Liver (tissue), 9 donors: Measurements from ENCODE around the gene RASA3. TPM values are rescaled to one million over a fixed set of nuclear protein-coding genes. Genes with fewer than 3 reads are reported as not detected.

Experiments
- DNase-seq: peaks from one replicate; pipeline ENCODE4 v3.0.0-alpha.2; 2017; ENCODE audit warnings: low spot score
- H3K27ac ChIP-seq, 2 donors: one replicate each; pipeline ENCODE4 v1.7.0; 2013; ENCODE audit warnings: inconsistent platforms in 2 of 2, low read length in 2 of 2, control low read depth in 1 of 2, low read depth in 1 of 2, mild to moderate bottlenecking in 1 of 2
- H3K27me3 ChIP-seq, 4 donors: one replicate each; pipeline versions ENCODE4 v1.6.1 to v1.7.0; 2013; ENCODE audit warnings: low read length in 3 of 4, inconsistent platforms in 1 of 4, mild to moderate bottlenecking in 1 of 4, moderate library complexity in 1 of 4; ENCODE audit not compliant: control insufficient read depth in 4 of 4, insufficient read depth in 4 of 4
- H3K36me3 ChIP-seq, 4 donors: one replicate each; pipeline versions ENCODE4 v1.6.1 to v1.7.0; 2013; ENCODE audit warnings: low read length in 3 of 4, mild to moderate bottlenecking in 3 of 4, low read depth in 1 of 4, moderate library complexity in 1 of 4; ENCODE audit not compliant: control insufficient read depth in 4 of 4, insufficient read depth in 3 of 4
- H3K4me1 ChIP-seq, 4 donors: one replicate each; pipeline versions ENCODE4 v1.6.1 to v1.7.0; 2013; ENCODE audit warnings: low read length in 3 of 4, mild to moderate bottlenecking in 3 of 4, moderate library complexity in 1 of 4; ENCODE audit not compliant: control insufficient read depth in 4 of 4, insufficient read depth in 4 of 4
- H3K4me3 ChIP-seq, 3 donors: one replicate each; pipeline versions ENCODE4 v1.6.1 to v1.7.0; 2013; ENCODE audit warnings: low read length in 3 of 3, control low read depth in 1 of 3, low read depth in 1 of 3, mild to moderate bottlenecking in 1 of 3
- H3K9ac ChIP-seq, 2 donors: one replicate each; pipeline ENCODE4 v1.7.0; 2013; ENCODE audit warnings: low read length in 2 of 2, mild to moderate bottlenecking in 2 of 2, moderate library complexity in 2 of 2, control low read depth in 1 of 2, low read depth in 1 of 2
- H3K9me3 ChIP-seq, 4 donors: one replicate each; pipeline versions ENCODE4 v1.6.1 to v1.7.0; 2013; ENCODE audit warnings: low read length in 3 of 4; ENCODE audit not compliant: control insufficient read depth in 4 of 4
- FOXA1 ChIP-seq: IDR thresholded peaks from 2 replicates; pipeline ENCODE4 v1.6.1; 2016; ENCODE audit warnings: antibody characterized with exemption
- FOXA2 ChIP-seq: IDR thresholded peaks from 2 replicates; pipeline ENCODE4 v1.6.1; 2016; ENCODE audit warnings: antibody characterized with exemption
- GABPA ChIP-seq, 2 donors: IDR thresholded peaks in 1 of 2; conservative IDR thresholded peaks in 1 of 2; 2 replicates each; pipeline ENCODE4 v1.6.1; 2016; ENCODE audit warnings: antibody characterized with exemption in 2 of 2, mild to moderate bottlenecking in 1 of 2, moderate library complexity in 1 of 2
- HNF4A ChIP-seq, 2 donors: conservative IDR thresholded peaks; 2 replicates each; pipeline ENCODE4 v1.6.1; 2016; ENCODE audit warnings: antibody characterized with exemption in 2 of 2, mild to moderate bottlenecking in 2 of 2
- HNF4G ChIP-seq: IDR thresholded peaks from 2 replicates; pipeline ENCODE4 v1.6.1; 2016; ENCODE audit warnings: antibody characterized with exemption
- JUND ChIP-seq, 2 donors: IDR thresholded peaks; 2 replicates each; pipeline ENCODE4 v1.6.1; 2016; ENCODE audit warnings: antibody characterized with exemption in 2 of 2
- NR2F2 ChIP-seq: IDR thresholded peaks from 2 replicates; pipeline ENCODE4 v1.6.1; 2016; ENCODE audit warnings: antibody characterized with exemption
- RAD21 ChIP-seq, 2 donors: IDR thresholded peaks; 2 replicates each; pipeline ENCODE4 v1.6.1; 2016; ENCODE audit warnings: antibody characterized with exemption in 2 of 2, mild to moderate bottlenecking in 2 of 2
- RXRA ChIP-seq, 2 donors: IDR thresholded peaks; 2 replicates each; pipeline ENCODE4 v1.6.1; 2017 to 2018; ENCODE audit warnings: antibody characterized with exemption in 2 of 2, mild to moderate bottlenecking in 1 of 2
- SP1 ChIP-seq: IDR thresholded peaks from 2 replicates; pipeline ENCODE4 v1.6.1; 2018; ENCODE audit warnings: antibody characterized with exemption, mild to moderate bottlenecking
- TAF1 ChIP-seq: conservative IDR thresholded peaks from 2 replicates; pipeline ENCODE4 v1.6.1; 2016; ENCODE audit warnings: antibody characterized with exemption, mild to moderate bottlenecking
- YY1 ChIP-seq: IDR thresholded peaks from 2 replicates; pipeline ENCODE4 v1.6.1; 2016; ENCODE audit warnings: antibody characterized with exemption, mild to moderate bottlenecking
- WGBS: extraction: QIAGEN DNeasy Blood & Tissue Kit; methylation state at CpG from one replicate; pipeline ENCODE4 v1.1.7; 2013; 5-methylcytosine and 5-hydroxymethylcytosine counted together
- polyA plus RNA-seq, 2 donors: library from polyadenylated mRNA; stranded (reverse) in 1 of 2; unstranded in 1 of 2; fragments of 200-250 nt in 1 of 2; fragments of >200 nt in 1 of 2; fragmentation: Nextera tagmentation in 1 of 2; extraction: Ambion mirVana in 1 of 2; gene quantifications; one replicate each; pipeline versions ENCODE4 v1.2.1 to v1.2.3, GENCODE V29; 2013 to 2015
- total RNA-seq, 2 donors: library from RNA; depleted of rRNA; stranded (reverse); fragments of >200 nt; gene quantifications; one replicate each; pipeline ENCODE4 v1.2.3, GENCODE V29; 2014
- TF ChIP-seq, protein P1 (sequence below): IDR thresholded peaks from 2 replicates; pipeline ENCODE4 v1.6.1; 2016; ENCODE audit warnings: antibody characterized with exemption
- TF ChIP-seq, protein P2 (sequence below): IDR thresholded peaks from 2 replicates; pipeline ENCODE4 v1.6.1; 2016; ENCODE audit warnings: antibody characterized with exemption
- TF ChIP-seq, protein P3 (sequence below): IDR thresholded peaks from 2 replicates; pipeline ENCODE4 v1.6.1; 2016; ENCODE audit warnings: antibody characterized with exemption
- TF ChIP-seq, protein P4 (sequence below): IDR thresholded peaks from 2 replicates; pipeline ENCODE4 v1.6.1; 2016; ENCODE audit warnings: antibody characterized with exemption, mild to moderate bottlenecking
- donor health status: healthy.
- donor health status: healthy.
- donor health status: healthy.
- donor health status: healthy.
- donor health status: healthy.

The RASA3 gene
- total and polyA plus RNA-seq, 4 donors, result 0.64 to 5.9 (median 3.8) TPM

DNA sequence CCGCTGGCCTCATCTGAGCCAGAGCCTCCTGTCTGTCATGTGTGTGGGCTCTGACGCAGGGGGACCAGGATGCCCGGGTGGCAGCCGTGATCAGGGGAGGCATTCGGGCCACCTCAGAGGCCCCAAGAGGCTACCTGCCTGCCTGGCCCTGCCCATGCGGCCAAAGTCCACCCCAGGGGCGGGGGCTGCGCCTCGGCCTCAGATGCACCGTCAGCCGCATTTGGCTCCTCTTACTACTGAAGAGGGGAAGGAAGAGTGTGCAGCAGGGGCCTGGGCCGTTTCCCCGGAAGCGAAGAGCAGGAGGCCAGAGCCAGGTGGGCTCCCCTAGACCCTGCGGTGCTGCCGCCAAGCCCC, 192.5 kb downstream of the RASA3 start:
- peaks cover 0 to 6% (median 3%) of the 10 kb centered on the region in 4 donors for H3K4me1 ChIP-seq
- H3K9me3 ChIP-seq, result no peaks in the 10 kb centered on the region
- peaks cover 0 to 4% (median 0%) of the 10 kb centered on the region in 4 donors for H3K27me3 ChIP-seq
- H3K4me3 ChIP-seq, result no peak overlapping the region
- DNase-seq, result no peak
- TF ChIP-seq, protein P1, sequence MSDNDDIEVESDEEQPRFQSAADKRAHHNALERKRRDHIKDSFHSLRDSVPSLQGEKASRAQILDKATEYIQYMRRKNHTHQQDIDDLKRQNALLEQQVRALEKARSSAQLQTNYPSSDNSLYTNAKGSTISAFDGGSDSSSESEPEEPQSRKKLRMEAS, result no peak
- TF ChIP-seq RXRA (IDR thresholded peaks at IDR 0.05) (no peak), TAF1 (no peak), HNF4G (no peak), FOXA2 (no peak), NR2F2 (no peak), SP1 (no peak), FOXA1 (no peak), JUND (IDR thresholded peaks at IDR 0.05) (no peak), GABPA (IDR thresholded peaks at IDR 0.05 in 1 of 2, conservative IDR thresholded peaks at IDR 0.05 in 1 of 2) (no peak), RAD21 (IDR thresholded peaks at IDR 0.05) (no peak), YY1 (no peak)
- TF ChIP-seq, protein P2, sequence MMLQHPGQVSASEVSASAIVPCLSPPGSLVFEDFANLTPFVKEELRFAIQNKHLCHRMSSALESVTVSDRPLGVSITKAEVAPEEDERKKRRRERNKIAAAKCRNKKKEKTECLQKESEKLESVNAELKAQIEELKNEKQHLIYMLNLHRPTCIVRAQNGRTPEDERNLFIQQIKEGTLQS, result no peak
- TF ChIP-seq, protein P3, sequence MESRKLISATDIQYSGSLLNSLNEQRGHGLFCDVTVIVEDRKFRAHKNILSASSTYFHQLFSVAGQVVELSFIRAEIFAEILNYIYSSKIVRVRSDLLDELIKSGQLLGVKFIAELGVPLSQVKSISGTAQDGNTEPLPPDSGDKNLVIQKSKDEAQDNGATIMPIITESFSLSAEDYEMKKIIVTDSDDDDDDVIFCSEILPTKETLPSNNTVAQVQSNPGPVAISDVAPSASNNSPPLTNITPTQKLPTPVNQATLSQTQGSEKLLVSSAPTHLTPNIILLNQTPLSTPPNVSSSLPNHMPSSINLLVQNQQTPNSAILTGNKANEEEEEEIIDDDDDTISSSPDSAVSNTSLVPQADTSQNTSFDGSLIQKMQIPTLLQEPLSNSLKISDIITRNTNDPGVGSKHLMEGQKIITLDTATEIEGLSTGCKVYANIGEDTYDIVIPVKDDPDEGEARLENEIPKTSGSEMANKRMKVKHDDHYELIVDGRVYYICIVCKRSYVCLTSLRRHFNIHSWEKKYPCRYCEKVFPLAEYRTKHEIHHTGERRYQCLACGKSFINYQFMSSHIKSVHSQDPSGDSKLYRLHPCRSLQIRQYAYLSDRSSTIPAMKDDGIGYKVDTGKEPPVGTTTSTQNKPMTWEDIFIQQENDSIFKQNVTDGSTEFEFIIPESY, result no peak
- TF ChIP-seq, protein P4, sequence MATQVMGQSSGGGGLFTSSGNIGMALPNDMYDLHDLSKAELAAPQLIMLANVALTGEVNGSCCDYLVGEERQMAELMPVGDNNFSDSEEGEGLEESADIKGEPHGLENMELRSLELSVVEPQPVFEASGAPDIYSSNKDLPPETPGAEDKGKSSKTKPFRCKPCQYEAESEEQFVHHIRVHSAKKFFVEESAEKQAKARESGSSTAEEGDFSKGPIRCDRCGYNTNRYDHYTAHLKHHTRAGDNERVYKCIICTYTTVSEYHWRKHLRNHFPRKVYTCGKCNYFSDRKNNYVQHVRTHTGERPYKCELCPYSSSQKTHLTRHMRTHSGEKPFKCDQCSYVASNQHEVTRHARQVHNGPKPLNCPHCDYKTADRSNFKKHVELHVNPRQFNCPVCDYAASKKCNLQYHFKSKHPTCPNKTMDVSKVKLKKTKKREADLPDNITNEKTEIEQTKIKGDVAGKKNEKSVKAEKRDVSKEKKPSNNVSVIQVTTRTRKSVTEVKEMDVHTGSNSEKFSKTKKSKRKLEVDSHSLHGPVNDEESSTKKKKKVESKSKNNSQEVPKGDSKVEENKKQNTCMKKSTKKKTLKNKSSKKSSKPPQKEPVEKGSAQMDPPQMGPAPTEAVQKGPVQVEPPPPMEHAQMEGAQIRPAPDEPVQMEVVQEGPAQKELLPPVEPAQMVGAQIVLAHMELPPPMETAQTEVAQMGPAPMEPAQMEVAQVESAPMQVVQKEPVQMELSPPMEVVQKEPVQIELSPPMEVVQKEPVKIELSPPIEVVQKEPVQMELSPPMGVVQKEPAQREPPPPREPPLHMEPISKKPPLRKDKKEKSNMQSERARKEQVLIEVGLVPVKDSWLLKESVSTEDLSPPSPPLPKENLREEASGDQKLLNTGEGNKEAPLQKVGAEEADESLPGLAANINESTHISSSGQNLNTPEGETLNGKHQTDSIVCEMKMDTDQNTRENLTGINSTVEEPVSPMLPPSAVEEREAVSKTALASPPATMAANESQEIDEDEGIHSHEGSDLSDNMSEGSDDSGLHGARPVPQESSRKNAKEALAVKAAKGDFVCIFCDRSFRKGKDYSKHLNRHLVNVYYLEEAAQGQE, result no peak
- H3K36me3 ChIP-seq, result no peaks in the 10 kb centered on the region
- WGBS, result 41% methylated on average over 16 of the region's 16 CpGs
- H3K9ac ChIP-seq, result no peak overlapping the region
- no peak overlapping the region for H3K27ac ChIP-seq

DNA sequence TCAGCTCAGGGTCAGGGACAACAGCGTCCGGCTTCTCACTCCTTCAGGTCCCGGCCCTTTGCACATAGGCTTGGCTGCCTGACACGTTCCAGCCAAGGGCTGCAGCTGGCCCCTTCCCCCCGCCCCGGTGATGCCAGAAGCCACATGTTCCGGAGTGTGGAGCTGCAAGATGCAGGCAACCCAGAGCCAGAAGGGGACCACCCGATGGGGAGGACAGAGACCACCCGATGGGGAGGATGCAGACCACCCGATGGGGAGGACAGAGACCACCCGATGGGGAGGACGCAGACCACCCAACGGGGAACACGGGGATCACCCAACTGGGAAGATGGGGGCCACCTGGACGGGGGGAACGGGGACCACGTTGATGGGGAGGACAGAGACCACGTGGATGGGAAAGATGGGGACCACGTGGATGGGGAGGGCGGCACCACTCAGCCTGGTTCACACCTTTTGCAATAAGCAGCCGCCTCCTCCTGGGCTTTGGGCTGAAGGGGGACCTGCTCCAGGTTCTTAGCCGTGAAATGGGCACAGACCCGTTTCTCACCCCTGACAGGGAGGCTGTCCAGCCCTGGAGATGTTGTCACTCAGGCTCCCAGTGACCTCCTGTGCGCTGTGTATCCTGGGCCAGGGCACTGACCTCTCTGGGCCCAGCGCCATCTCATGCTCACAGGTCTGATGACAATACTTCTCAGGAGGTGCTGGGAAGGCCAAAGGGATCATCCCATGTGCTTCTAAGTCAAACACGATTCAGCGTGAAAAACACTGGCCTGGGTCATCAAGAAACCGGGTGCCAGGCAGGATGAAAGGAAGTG, 193.1 kb downstream of the RASA3 start:
- Histone ChIP-seq H3K4me3 (no peak overlapping the region), H3K4me1 (peaks cover 0 to 6% (median 3%) of the 10 kb centered on the region in 4 donors), H3K27me3 (peaks cover 0 to 4% (median 0%) of the 10 kb centered on the region in 4 donors), H3K9me3 (no peaks in the 10 kb centered on the region), H3K9ac (no peak overlapping the region), H3K36me3 (no peaks in the 10 kb centered on the region), H3K27ac (no peak overlapping the region)
- WGBS, result 66% methylated on average over 28 of the region's 28 CpGs
- no peak for DNase-seq
- TF ChIP-seq SP1, result no peak
- peak in 1 of 2 donors; percentile 39 for TF ChIP-seq HNF4A (conservative IDR thresholded peaks at IDR 0.05)
- TF ChIP-seq RXRA (IDR thresholded peaks at IDR 0.05), result peak in 1 of 2 donors; percentile 84
- TF ChIP-seq GABPA (IDR thresholded peaks at IDR 0.05 in 1 of 2, conservative IDR thresholded peaks at IDR 0.05 in 1 of 2), result no peak
